Fibroblast of mammary gland (primary cell): ENCODE measurements around the gene PLCB4.
A peak's percentile ranks its signal among the peaks of the same experiment; 100 is the strongest.

Experiments used
- DNase-seq: peaks from one replicate; pipeline ENCODE4 v3.0.0-alpha.2; 2010; ENCODE audit warnings: low read depth
- H3K4me3 ChIP-seq: 2 replicates; pipeline ENCODE4 v1.5.1; 2011; ENCODE audit warnings: low read depth, mild to moderate bottlenecking, low read length, moderate library complexity; ENCODE audit not compliant: control insufficient read depth
- CTCF ChIP-seq: conservative IDR thresholded peaks from 2 replicates; pipeline ENCODE4 v1.5.1; 2011; ENCODE audit warnings: low read depth, low read length, inconsistent platforms; ENCODE audit not compliant: control insufficient read depth, insufficient read depth

The PLCB4 gene

GRCh38 chr20:9218531-9218961 is 149.7 kb downstream of the PLCB4 start:
- no peak for TF ChIP-seq CTCF
- H3K4me3 ChIP-seq, result no peak overlapping the region
- peak; percentile 88 for DNase-seq

- no peak for TF ChIP-seq CTCF
- peak; percentile 71 for DNase-seq
- H3K4me3 ChIP-seq, result no peak overlapping the region
Observed at GRCh38 chr20:9220874-9221547, 152.1 kb downstream of the PLCB4 start.

GRCh38 chr20:9223296-9223695 is 154.4 kb downstream of the PLCB4 start:
- no peak overlapping the region for H3K4me3 ChIP-seq
- TF ChIP-seq CTCF, result no peak
- DNase-seq, result no peak

- no peak for DNase-seq
- TF ChIP-seq CTCF, result no peak
- no peak overlapping the region for H3K4me3 ChIP-seq
Observed at GRCh38 chr20:9225879-9226278, 157.0 kb downstream of the PLCB4 start.

- no peak for TF ChIP-seq CTCF
- DNase-seq, result no peak
- no peak overlapping the region for H3K4me3 ChIP-seq
Observed at GRCh38 chr20:9227896-9228615, 159.2 kb downstream of the PLCB4 start.

- H3K4me3 ChIP-seq, result no peak overlapping the region
- no peak for DNase-seq
- TF ChIP-seq CTCF, result no peak
Observed at GRCh38 chr20:9228774-9229450, 160.0 kb downstream of the PLCB4 start.
